ENCODE results near the gene MYEOV.
A peak's percentile ranks its signal among the peaks of the same experiment; 100 is the strongest.

- peak; percentile 68 to 85 (median 78) for TF ChIP-seq CTCF (IDR thresholded peaks at IDR 0.05)
- TF ChIP-seq POLR2A (IDR thresholded peaks at IDR 0.05), result no peak
Measured at GRCh38 chr11:69292221-69292648, 1.7 kb upstream of the MYEOV start.

Data from heart left ventricle (tissue), 13 donors.